ENCODE data around the gene EVC. TPM values are rescaled to one million over a fixed set of nuclear protein-coding genes. Genes with fewer than 3 reads are reported as not detected.
A peak's percentile ranks its signal among the peaks of the same experiment; 100 is the strongest.
"Not testable (repeated sequence)": the region's sequence is repeated elsewhere in the genome, so short reads cannot be mapped to it uniquely, and the experiment has no call there.

Gene EVC
- total and polyA plus RNA-seq, 4 donors: 2.9 to 40.8 (median 13.6) TPM

- DNase-seq (no peak), ATAC-seq (ENCODE audit: insufficient read depth, low FRiP score) (no peak)
- H3K36me3 ChIP-seq (ENCODE audit: control insufficient read depth in 4 of 4, insufficient read depth in 4 of 4, low read length in 4 of 4): peaks cover 0 to 52% (median 36%) of the 10 kb centered on the region in 4 donors
- TF ChIP-seq CTCF (IDR thresholded peaks at IDR 0.05; ENCODE audit: control extremely low read depth, extremely low read depth): no peak
- no peak overlapping the region for H3K9ac ChIP-seq (ENCODE audit: insufficient read depth in 1 of 2, low read length in 2 of 2)
- peaks cover 0 to 9% (median 0%) of the 10 kb centered on the region in 4 donors for H3K9me3 ChIP-seq (ENCODE audit: control insufficient read depth in 4 of 4, insufficient read depth in 3 of 4, low read length in 3 of 4)
- 96% methylated on average over 3 of the region's 3 CpGs for WGBS, 2 donors
- no peak overlapping the region for H3K27ac ChIP-seq (ENCODE audit: low read depth in 1 of 2, low read length in 1 of 2)
- no peak overlapping the region for H3K4me3 ChIP-seq
- H3K27me3 ChIP-seq (ENCODE audit: control insufficient read depth in 3 of 3, insufficient read depth in 3 of 3, low read length in 2 of 3): no peaks in the 10 kb centered on the region
- peaks cover 0 to 4% (median 0%) of the 10 kb centered on the region in 5 donors for H3K4me1 ChIP-seq (ENCODE audit: control insufficient read depth in 5 of 5, insufficient read depth in 5 of 5, low read length in 5 of 5)
Measured at GRCh38 chr4:5810151-5810550, 99.2 kb downstream of the EVC start.

- 83 to 85% methylated on average over 12 of the region's 12 CpGs for WGBS, 2 donors
- no peak overlapping the region for H3K4me3 ChIP-seq
- no peak overlapping the region for H3K9ac ChIP-seq (ENCODE audit: insufficient read depth in 1 of 2, low read length in 2 of 2)
- H3K27me3 ChIP-seq (ENCODE audit: control insufficient read depth in 3 of 3, insufficient read depth in 3 of 3, low read length in 2 of 3): no peaks in the 10 kb centered on the region
- H3K9me3 ChIP-seq (ENCODE audit: control insufficient read depth in 4 of 4, insufficient read depth in 3 of 4, low read length in 3 of 4): peaks cover 0 to 9% (median 0%) of the 10 kb centered on the region in 4 donors
- H3K27ac ChIP-seq (ENCODE audit: low read depth in 1 of 2, low read length in 1 of 2): no peak overlapping the region
- H3K4me1 ChIP-seq (ENCODE audit: control insufficient read depth in 5 of 5, insufficient read depth in 5 of 5, low read length in 5 of 5): peaks cover 0 to 4% (median 0%) of the 10 kb centered on the region in 5 donors
- ATAC-seq (ENCODE audit: insufficient read depth, low FRiP score) (no peak), DNase-seq (no peak)
- TF ChIP-seq CTCF (IDR thresholded peaks at IDR 0.05; ENCODE audit: control extremely low read depth, extremely low read depth): no peak
- peaks cover 0 to 51% (median 34%) of the 10 kb centered on the region in 4 donors for H3K36me3 ChIP-seq (ENCODE audit: control insufficient read depth in 4 of 4, insufficient read depth in 4 of 4, low read length in 4 of 4)
Measured at GRCh38 chr4:5810770-5811430, 99.9 kb downstream of the EVC start.

GRCh38 chr4:5812057-5812456 is 101.1 kb downstream of the EVC start:
- H3K36me3 ChIP-seq (ENCODE audit: control insufficient read depth in 4 of 4, insufficient read depth in 4 of 4, low read length in 4 of 4): peaks cover 0 to 47% (median 37%) of the 10 kb centered on the region in 4 donors
- WGBS, 2 donors: 88 to 91% methylated on average over 5 of the region's 5 CpGs
- H3K27me3 ChIP-seq (ENCODE audit: control insufficient read depth in 3 of 3, insufficient read depth in 3 of 3, low read length in 2 of 3); DNase-seq; H3K4me3 ChIP-seq; H3K27ac ChIP-seq (ENCODE audit: low read depth in 1 of 2, low read length in 1 of 2); H3K9ac ChIP-seq (ENCODE audit: insufficient read depth in 1 of 2, low read length in 2 of 2); ATAC-seq (ENCODE audit: insufficient read depth, low FRiP score); H3K9me3 ChIP-seq (ENCODE audit: control insufficient read depth in 4 of 4, insufficient read depth in 3 of 4, low read length in 3 of 4); H3K4me1 ChIP-seq (ENCODE audit: control insufficient read depth in 5 of 5, insufficient read depth in 5 of 5, low read length in 5 of 5): not testable (repeated sequence)

GRCh38 chr4:5812506-5813229 is 101.7 kb downstream of the EVC start:
- DNase-seq (peak; percentile 54 to 83 (median 82)), ATAC-seq (ENCODE audit: insufficient read depth, low FRiP score) (no peak)
- Histone ChIP-seq H3K27me3 (ENCODE audit: control insufficient read depth in 3 of 3, insufficient read depth in 3 of 3, low read length in 2 of 3) (no peaks in the 10 kb centered on the region), H3K9ac (ENCODE audit: insufficient read depth in 1 of 2, low read length in 2 of 2) (no peak overlapping the region), H3K27ac (ENCODE audit: low read depth in 1 of 2, low read length in 1 of 2) (no peak overlapping the region), H3K4me3 (no peak overlapping the region), H3K36me3 (ENCODE audit: control insufficient read depth in 4 of 4, insufficient read depth in 4 of 4, low read length in 4 of 4) (peaks cover 0 to 44% (median 38%) of the 10 kb centered on the region in 4 donors), H3K4me1 (ENCODE audit: control insufficient read depth in 5 of 5, insufficient read depth in 5 of 5, low read length in 5 of 5) (peaks cover 0 to 4% (median 0%) of the 10 kb centered on the region in 5 donors), H3K9me3 (ENCODE audit: control insufficient read depth in 4 of 4, insufficient read depth in 3 of 4, low read length in 3 of 4) (peaks cover 0 to 9% (median 0%) of the 10 kb centered on the region in 4 donors)
- peak; percentile 35 for TF ChIP-seq CTCF (IDR thresholded peaks at IDR 0.05; ENCODE audit: control extremely low read depth, extremely low read depth)
- 84 to 88% methylated on average over 9 of the region's 9 CpGs for WGBS, 2 donors

Data from lung (tissue), 12 donors.